CD4-positive, alpha-beta T cell treated with Interleukin-15 for 4 hours (primary cell): ENCODE measurements around the gene B4GAT1.
A peak's percentile ranks its signal among the peaks of the same experiment; 100 is the strongest.
"Not testable (repeated sequence)": the region's sequence is repeated elsewhere in the genome, so short reads cannot be mapped to it uniquely, and the experiment has no call there.

Source experiments
- DNase-seq: peaks from one replicate; pipeline ENCODE4 v3.0.0-alpha.2; 2020; ENCODE audit warnings: low spot score

The B4GAT1 gene

DNA sequence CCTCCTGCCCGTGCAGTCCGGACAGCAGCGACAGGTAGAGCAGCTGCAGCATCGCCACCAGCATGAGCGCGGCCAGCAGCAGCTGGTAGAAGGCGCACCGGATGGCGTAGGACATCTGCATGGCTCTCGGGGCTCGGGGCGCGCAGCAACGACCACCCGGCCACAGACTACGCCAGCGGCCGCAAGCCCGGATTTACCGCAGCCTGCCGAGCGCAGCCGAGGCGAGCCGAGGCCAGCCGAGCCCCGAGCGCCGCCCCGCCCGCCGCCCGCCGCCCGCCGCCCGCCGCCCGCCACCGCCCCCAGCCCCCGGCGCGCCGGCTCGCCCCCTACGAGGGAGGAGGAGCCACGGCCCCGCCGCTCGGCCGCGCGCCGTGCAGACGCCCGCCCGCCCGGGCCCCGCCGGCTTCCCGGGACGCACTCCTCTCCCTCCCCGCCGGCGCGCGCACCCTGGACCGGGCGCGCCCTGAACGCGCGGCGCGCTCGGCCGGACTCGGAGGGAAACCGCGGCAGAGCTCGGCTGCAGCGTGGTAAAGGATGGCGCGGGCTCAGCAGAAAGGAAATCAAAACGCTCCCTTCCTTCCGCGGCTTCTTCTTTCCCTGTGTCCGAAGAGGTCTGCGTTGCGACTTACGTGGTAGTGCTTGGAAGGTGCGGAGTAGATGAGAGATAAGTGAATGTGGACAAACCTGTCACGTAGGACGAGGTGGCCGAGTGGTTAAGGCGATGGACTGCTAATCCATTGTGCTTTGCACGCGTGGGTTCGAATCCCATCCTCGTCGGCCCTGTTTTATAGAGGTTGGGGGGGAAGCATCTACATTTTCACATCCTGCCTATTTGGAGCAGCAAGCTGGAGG, at the start of gene B4GAT1:
Gene B4GAT1 (minus strand): TSS at position 205 of the 852 bp plus-strand sequence. CDS start 84 bp downstream, at position 121.
- peak; percentile 82 for DNase-seq

DNA sequence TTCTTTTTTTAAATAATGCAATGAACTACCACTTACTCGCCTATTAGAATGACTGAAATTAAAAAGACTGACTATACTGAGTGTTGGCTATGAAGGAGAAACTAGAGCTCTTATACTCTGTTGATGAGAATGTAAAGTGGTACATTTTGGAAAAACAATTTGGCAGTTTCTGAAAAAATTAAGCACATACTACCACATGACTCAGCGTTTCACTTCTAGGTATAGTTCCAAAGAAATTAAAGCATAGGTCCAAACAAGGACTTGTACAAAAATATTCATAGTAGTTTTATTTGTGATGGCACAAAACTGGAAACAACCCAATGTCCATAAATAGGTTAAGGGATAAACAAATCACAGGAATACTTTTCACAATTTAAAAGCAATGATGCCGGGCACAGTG, 46.5 kb upstream of the B4GAT1 start:
- DNase-seq = no peak

DNA sequence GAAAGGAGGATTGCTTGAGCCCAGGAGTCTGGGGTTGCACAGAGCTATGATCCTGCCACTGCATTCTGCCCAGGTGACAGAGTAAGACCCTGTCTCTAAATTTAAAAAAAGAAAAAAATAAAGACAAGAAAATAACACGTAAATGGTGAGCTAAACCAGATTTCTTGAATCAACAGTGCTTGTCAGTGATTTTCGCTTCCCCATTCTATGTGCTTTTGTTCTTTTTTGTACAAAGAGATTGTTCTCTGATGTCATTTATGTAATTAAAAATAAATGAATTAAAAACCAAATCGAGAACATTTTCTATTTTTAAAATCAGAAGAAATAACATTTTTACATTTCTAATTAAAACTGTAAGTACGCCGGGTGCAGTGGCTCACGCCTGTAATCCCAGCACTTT, 43.9 kb upstream of the B4GAT1 start:
- no peak for DNase-seq

DNA sequence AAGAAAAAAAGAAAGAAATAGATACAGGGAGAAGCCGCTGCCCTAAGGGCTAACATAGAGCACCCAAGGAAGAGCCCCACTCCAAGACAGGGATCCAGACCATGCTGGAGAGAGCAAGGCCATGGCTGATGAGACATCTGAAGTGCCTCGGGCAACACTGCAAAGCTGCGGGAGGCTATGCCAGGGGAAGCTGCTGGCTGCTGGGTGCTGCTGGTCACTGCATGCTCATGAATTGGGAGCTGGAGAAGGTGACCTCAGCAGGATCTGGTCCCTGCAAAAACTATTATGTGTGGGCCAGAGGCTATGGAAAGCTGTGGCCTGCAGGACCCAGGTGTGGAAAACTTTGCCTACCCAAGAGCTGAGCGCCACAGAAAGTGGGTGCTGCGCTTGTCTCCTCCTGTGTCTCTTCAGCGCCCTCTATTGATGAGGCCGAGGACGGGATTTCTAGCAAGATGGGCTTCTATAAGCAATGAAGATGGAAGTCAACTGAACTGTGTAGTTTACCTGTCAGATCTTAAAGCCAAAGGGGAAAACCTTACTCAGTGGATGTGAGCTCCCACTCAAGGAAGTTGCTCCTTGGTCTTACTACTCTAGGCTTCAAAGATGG, 41.5 kb upstream of the B4GAT1 start:
- peak; percentile 79 for DNase-seq

DNA sequence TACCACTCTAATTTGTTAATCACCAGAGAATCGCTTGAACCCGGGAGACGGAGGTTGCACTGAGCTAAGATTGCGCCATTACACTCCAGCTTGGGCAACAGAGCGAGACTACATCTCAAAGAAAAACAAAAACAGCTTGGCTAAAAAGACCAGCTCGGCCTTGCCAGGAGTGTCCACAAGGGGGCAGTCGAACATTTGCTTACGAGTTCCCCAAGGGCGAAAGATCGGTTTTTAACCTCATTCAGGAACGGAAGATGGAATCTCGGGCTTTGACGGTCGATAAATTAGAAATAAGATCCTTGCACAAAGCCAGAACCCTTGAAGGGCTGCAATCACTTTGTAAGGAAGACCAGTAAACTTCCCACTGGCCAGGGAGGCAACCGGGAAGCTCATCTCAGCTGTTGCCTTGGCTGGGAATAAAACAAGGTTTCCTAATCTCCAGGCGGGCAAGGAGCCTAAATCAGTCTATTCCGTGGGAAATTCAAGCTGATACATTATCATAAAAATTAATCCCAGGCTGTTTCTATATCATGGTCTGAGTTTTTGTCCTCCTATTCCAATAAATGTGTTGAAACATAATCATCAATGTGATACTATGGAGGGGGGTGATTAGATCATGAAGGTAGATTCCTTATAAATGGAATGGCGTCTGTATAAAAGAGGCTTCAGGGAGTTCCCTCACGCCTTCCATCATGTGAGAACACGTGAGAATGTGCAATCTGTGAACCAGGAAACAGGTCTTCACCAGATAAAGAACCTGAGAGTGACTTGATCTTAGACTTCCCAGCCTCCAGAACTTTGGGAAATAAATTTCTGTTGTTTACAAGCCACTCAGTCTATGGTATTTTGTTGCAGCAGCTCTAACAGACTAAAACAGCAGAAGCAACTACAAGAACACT, 39.0 kb upstream of the B4GAT1 start:
- DNase-seq = peak; percentile 83

DNA sequence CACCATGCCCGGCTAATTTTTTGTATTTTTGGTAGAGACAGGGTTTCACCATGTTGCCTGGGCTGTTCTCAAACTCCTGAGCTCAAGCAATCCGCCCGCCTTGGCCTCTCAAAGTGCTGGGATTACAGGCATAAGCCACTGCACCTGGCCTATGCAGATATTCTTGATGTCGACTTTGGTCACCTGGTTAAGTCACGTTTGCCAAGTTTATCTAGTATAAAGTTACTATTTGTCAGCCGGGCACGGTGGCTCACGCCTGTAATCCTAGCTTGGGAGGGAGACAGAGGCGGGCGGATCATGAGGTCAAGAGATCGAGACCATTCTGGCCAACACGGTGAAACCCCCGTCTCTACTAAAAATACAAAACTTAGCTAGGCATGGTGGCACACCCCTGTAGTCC, 36.9 kb upstream of the B4GAT1 start:
- not testable (repeated sequence) for DNase-seq

DNA sequence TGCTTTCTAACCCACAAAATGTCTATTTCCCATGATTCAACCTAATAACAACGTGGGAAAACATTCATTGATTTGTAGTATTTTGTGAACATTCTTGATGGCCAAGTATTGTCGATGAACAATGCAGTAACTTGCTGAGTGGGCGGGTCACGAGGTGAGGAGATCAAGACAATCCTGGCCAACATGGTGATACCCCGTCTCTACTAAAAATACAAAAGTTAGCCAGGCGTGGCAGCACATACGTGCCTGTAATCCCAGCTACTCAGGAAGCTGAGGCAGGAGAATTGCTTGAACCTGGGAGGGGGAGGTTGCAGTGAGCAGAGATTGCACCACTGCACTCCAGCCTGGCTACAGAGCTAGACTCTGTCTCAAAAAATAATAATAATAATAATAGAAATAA, 32.8 kb upstream of the B4GAT1 start:
- not testable (repeated sequence) for DNase-seq

DNA sequence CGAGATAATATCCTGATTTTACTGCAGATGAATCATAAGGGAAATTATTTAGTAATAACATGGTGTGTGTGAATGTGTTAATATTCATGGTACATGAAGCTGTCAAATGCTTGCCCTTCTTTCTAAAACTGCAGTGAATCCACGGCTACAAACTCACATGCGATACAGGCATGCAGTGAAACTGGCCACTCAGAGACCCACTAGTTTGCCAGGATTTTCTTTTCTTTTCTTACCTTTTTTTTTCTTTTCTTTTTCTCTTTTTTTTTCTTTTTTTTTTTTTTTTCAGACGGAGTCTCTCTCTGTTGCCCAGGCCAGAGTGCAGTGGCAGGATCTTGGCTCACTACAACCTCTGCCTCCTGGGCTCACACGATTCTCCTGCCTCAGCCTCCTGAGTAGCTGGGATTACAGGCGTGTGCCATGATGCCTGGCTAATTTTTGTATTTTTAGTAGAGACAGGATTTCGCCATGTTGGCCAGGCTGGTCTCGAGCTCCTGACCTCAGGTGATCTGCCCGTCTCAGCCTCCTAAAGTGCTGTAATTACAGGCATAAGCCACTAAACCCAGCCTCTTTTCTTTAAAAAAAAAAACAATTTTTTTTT, 26.4 kb upstream of the B4GAT1 start:
- not testable (repeated sequence) for DNase-seq

DNA sequence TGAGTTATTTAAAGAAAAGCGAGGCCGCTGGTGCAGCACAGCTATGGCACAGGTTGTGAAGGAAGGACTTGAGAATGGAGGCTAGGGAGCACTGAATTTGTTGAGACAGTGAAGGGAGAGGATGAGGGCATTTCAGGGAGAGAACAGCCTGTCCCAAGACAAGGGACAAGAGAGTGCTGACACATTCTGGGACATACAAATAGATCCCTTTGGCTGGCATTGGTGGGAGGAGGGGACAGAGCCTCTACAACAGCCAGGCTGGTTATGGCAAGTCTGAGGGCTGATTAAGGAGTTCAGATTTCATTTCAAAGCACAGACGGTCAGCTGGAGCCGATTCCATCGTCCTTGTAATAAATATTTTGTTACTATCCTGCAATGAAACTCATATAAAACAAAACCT, 25.8 kb upstream of the B4GAT1 start:
- DNase-seq = no peak

DNA sequence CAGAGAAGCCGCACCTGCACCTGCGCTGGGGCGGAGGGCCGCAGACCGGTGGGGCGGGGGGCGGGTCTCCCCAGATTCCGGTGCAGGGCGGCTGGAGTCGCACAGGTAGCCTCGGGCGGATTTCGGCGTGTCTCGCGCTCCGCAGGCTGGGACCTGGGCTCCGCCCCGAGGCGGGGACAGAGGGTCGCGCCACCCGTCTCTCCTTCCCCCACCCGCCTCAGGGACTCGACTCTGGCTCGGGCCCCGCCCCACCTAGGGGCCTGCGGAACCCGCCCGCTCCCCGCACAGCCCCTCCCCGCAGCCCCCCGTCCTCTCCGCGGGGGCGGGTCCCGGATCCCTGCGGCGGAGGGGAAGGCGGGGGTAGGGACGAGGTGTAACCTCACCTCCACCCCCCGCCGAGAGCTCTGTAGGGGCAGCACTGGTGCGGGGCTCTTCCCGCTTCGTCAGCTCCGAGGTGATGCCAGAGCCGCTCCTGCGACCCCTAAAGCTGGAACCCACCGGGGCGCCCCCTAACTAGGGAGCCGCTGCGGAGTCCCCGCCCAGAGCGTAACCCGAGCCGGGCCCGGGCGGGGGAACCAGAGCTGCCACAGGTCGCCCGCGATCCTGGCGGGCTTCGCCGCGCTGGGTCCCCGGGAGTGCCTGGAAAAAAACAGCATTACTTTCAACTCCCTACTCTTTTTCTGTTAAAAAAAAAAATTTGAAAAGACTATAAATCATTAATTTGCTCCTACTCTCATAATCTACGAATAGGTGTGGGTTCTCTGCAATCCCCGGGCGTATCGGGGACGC, 24.4 kb upstream of the B4GAT1 start, which contains the start of gene SLC29A2:
Gene SLC29A2 (minus strand): TSS at position 134 of the 789 bp plus-strand sequence. CDS start 169 bp downstream, outside the sequence.
- peak; percentile 75 for DNase-seq

DNA sequence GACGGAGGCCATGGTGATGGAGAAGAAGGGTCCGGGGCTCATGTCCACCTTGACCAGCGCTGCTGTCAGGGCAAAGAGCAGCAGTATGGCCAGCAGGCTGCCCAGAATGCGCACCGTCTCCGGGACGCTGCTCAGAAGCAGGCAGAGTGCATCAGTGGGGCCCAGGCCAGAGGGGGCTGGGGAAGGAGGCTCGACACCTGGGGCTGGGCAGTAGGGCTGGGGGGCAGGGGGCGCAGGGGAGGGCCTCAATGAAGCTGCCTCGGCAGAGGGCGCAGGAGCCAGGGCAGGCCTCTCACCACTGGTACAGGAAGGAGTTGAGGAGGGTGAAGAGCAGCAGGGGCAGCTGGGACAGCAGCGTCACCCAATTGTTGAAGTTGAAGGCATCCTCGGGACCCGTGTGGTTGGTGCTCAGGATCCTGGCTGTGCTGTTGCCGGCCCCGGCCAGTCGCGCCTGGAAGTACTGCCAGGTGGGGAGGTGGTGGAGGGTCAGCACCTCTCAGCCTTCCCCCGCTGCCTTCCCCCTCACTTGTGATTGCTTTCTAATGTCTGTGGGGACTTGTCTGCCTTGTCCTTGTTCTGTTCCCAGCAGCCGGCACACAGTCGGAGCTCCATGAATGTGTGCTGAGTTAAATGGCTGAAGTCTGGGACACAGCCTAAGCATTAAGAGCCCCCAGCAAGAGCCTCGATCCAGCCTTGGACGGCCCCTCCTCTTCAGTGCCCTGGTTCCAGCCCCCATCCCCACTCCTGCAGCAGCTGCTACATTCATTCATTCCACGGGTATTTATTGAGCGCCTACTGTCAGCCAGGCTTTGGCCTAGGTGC, 21.9 kb upstream of the B4GAT1 start:
- DNase-seq = no peak

DNA sequence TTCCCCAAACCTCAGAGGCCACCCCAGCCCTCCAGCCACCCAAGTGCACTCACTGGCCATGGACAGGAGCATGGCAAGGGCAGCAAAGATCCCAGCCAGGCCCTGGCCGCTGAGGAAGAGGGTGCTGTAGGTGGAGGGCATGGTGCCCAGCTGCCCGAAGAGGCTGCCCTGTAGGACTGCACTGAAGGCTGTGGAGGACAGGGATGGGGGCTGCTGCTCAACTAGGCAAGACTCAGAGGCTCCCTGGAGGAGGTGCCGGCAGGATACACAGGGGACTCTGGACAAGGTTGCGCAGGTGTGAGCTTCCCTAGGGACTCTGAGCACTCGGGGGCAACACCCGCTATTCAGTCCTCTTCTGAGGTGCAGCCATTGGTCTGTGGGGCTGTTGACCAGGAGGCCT, 21.1 kb upstream of the B4GAT1 start:
- DNase-seq = no peak

DNA sequence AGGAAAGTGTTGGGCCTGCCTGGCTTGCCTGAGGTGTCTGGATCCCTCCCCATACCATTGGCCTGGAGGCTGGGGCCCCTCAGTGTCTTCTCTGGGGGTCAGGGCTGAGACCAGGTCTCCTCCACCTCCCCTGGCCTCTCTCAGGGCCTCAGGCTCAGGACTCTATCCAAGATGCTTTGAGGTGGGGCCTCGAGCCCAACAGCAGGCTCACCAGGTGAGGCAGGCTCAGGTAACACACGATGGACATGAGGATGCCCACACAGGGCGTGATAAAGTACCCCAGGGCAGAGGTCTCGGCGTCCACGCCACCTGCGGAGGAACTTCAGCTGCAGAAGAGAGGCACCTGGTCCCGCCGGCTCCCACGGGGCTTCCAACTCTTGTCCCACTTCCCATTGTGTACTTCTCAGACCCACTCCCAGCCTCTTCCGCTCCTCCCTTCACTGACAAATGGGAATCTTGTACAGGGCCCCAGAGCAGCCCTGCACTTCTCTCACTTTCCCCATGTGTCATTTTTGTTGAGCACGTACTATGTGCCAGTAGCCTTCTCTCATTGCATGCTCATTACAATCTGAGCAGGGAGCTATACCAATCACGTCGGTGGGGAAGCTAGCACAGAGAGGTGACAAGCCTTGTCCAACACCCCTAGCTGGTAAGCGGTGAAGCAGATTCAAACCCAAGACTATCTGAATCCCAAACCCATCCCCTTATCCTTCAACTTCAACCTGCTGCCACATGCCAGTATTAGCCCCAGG, 20.3 kb upstream of the B4GAT1 start:
- no peak for DNase-seq

DNA sequence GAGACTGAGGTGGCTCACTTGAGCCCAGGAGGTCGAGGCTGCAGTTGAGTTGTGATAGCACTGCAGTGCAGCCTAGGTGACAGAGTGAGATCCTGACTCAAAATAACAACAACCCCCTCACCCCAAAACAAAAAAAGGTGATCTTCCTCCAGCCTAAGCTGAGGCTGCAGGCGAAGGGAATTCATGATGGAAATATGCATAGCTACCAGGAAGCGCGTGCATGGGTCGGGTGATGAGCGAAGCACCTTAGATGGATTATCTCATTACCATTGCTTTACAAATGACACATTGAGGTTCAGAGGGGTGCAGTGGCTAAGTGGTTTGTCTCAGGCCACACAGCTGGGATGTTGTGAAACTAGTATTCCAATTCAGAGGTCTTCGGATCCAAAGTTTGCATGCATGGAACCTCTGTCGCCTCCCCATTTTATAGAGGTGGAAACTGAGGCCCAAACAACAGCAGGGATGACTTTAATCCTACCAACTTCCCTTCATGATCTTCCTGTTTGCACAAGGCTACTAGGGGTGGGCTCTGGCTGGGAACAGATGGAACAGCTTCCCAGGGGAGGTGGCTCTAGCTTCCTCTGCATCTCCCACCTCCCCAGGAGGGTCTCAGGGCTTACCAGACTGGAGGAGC, 19.5 kb upstream of the B4GAT1 start:
- DNase-seq = no peak

DNA sequence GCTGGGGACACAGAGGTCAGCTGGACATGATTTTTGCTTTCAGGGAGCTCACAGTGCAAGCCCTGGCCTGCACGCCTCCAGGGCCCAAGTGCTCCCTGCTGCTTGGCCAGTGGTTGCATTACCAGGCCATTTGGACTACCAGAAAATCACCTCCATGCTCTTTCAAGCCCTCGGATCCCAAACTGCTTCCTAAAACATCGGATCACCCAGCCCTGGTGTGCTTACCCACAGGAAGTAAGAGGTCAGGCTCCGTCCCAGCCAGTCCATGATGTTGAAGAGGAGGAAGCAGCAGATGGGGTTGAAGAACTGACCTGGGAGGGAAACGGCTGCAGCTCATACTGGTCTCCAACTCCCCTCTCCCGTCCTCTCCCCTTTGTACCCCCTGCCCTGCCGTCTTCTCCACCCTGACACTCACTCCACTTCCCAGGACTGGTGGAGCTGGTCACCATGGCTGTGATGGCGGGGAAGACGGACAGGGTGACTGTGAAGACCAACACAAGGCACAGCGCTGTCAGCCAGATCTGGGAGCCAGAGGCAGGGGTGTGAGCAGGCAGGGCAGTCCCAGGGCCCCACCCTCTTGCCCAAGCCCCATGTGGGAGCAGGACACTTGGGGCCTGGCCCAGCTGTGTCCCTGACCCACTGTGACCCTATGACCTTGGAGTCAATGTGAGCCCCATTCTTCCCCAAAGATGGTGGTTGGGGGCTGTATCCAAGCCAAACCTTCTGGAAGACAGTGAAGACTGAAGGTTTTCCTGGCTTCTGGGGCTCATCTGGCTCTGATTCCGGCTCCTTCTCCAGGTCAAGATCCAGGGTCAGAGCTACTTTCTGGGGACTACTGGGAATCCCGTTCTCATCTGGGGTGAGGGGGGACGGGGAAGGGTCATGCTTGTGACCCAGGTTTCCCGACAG, 18.5 kb upstream of the B4GAT1 start:
- no peak for DNase-seq

DNA sequence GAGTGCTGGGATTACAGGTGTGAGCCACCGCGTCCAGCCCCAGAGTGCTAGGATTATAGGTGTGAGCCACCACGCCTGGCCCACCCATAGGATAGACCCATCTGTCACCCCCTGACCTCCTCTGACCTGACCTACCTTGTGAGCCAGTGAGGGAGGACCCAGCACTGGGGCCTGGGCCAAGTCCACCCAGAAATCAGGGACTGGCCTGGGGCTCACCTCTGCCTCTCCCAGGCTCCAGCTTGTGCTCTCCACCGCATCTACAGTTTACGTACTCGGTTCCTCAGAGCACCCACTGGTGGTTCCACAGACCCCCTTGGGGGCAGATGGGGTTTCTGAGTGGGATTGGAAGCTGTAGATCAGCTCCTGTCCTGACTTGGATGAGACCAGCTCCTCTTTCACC, 17.7 kb upstream of the B4GAT1 start:
- DNase-seq = no peak

DNA sequence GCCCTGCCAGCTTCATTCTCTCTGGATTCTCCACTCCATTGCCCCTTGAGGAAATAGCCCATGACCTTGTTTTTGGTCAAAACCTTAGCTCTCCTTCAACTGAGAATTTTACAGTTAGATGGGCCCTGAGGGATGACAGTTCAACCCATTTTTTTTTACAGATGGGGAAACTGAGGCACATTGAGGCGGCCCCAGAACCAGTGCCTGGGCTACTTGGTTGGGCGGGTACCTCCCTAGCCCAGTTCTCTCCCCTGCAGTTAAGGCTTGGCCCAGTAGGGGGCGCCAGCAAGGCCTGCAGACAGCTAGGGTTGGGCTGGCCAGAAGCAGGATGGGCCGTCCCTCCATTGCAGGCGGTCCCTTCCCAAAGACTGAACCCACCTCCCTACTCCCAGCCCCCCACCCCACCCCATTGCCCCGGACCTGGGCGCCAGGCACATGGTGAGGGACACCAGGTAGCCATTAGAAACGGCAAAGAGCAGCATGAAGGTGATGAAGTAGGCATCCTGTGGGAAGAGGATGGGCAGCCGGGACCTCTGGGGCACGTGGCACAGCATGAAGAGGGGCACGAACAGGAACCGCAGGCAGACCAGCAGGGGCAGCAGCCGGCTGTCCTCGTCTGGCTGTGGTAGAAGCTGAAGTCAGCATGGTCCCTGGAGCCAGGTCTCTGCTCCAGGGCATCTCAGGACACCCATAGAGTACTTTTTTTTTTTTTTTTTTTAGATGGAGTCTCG, 16.5 kb upstream of the B4GAT1 start:
- peak; percentile 57 for DNase-seq
